GM12865 (cell line): ENCODE measurements around the gene PPP2R3B.

Source experiments
- DNase-seq: peaks from one replicate; pipeline ENCODE4 v3.0.0; 2010; ENCODE audit warnings: low read depth
- H3K4me3 ChIP-seq: 2 replicates; pipeline ENCODE4 v1.5.1; 2011; ENCODE audit warnings: mild to moderate bottlenecking, low read depth, low read length, control low read depth
- CTCF ChIP-seq: IDR thresholded peaks from 2 replicates; pipeline ENCODE4 v1.5.1; 2011; ENCODE audit warnings: low read length, control low read depth, low read depth, inconsistent platforms; ENCODE audit not compliant: insufficient read depth; ENCODE audit errors: missing control alignments

Gene PPP2R3B

DNA sequence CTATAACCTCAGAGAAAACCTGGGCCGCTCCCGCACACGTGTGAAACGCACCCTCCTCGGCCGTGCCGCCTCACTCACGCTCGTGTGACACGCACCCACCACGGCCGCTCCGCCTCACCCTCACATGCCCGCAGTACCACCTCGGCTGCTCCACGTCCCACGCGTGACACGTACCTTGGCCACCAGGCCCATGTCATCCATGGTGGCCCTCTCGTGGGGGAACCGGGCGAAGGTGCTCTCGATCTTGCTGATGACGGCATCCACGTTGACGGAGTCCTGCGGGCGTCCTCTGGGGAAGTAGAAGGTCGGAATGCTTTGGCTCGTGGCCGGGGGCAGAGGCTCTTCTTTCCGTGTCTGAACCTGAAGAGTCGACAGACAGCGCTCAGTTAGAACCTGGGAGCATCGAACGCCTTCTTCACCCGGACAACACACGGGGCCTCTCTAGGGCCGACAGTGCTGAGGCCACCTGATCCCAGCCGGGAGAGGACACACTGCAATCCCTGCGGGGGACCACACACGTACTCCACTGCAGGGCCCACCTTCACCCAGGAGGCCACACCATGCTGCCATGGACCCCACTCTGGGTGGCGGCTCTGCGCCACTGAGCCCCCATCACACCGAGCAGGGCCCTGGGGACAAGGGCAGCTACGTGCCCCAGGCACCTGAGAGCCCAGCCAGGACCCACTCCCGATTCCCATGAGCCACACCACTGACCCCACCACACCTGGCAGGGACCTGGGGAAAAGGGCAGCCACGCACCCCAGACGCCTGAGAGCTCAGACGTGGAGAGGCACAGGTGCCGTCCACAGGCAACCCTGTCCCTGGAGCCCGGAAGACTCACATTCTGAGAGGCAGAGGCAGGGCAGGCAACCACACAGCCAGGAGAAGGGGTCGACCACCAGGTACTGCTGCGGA is 25.2 kb downstream of the PPP2R3B start:
- TF ChIP-seq CTCF, result no peak
- DNase-seq, result no peak
- H3K4me3 ChIP-seq, result no peak overlapping the region

GRCh38 chrX:360496-361150 is 26.1 kb downstream of the PPP2R3B start:
- no peak for TF ChIP-seq CTCF
- DNase-seq, result no peak
- no peak overlapping the region for H3K4me3 ChIP-seq

- no peak overlapping the region for H3K4me3 ChIP-seq
- DNase-seq, result no peak
- no peak for TF ChIP-seq CTCF
Measured at GRCh38 chrX:358651-359143, 28.0 kb downstream of the PPP2R3B start.

GRCh38 chrX:357693-358471 is 28.8 kb downstream of the PPP2R3B start:
- no peak overlapping the region for H3K4me3 ChIP-seq
- no peak for DNase-seq
- TF ChIP-seq CTCF, result no peak

- no peak for TF ChIP-seq CTCF
- H3K4me3 ChIP-seq, result no peak overlapping the region
- DNase-seq, result no peak
Measured at GRCh38 chrX:357035-357692, 29.5 kb downstream of the PPP2R3B start.

- DNase-seq, result no peak
- no peak for TF ChIP-seq CTCF
- H3K4me3 ChIP-seq, result no peak overlapping the region
Measured at GRCh38 chrX:356385-357034, 30.2 kb downstream of the PPP2R3B start.
